Stimulated activated CD8-positive, alpha-beta memory T cell treated with anti-CD3 and anti-CD28 coated beads, Interleukin-12 subunit alpha, Interleukin-12 subunit beta, amount 100 ng/mL, for 24 hours (primary cell): ENCODE results near the gene CADPS.

Source experiments
- DNase-seq: peaks from one replicate; pipeline ENCODE4 v3.0.0-alpha.2; 2020; ENCODE audit errors: extremely low read depth

Gene CADPS

GRCh38 chr3:62874711-62875557 is at the start of gene CADPS:
CADPS (minus strand) TSS chr3:62875416; CDS start chr3:62875029, 387 bp downstream.
- no peak for DNase-seq

GRCh38 chr3:62923066-62923465 is 47.9 kb upstream of the CADPS start:
- DNase-seq: no peak

- DNase-seq: no peak
Measured at GRCh38 chr3:62922326-62922725, 47.1 kb upstream of the CADPS start.

DNA sequence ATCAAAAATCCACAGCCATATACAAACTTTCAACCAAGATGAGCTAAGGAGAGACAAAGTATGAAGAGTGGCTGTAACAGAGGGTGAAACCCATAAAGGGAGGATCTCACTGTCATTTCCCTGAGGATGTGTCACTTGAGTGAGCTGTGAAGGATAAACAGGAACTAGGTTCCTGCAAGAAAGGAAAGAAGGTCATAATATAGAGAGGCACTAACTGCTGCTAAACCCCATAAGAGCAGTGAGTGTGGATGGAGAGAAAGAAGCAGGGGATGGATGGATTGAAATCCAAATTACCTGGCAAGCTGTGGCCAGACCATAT is 45.2 kb upstream of the CADPS start:
- DNase-seq: no peak

- no peak for DNase-seq
Measured at GRCh38 chr3:62919784-62920465, 44.7 kb upstream of the CADPS start.

DNA sequence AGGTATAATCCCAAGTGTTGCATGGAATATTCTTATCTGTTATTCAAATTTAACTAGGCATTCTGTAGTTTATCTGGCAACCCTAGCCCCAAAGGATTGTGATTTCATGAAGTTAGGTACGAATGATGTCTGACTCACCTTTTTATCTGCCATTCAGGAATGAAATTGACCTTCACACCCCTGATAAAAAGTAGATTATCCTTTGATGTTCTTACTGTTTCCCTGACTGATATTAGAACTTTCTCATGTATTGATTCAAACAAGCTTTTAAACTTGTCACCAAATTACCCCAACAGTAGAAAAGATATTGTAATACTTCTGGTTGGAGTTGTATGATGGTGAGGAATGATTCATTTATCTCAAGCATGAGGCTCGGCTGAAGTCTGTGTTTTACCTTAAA is 43.6 kb upstream of the CADPS start:
- no peak for DNase-seq

DNA sequence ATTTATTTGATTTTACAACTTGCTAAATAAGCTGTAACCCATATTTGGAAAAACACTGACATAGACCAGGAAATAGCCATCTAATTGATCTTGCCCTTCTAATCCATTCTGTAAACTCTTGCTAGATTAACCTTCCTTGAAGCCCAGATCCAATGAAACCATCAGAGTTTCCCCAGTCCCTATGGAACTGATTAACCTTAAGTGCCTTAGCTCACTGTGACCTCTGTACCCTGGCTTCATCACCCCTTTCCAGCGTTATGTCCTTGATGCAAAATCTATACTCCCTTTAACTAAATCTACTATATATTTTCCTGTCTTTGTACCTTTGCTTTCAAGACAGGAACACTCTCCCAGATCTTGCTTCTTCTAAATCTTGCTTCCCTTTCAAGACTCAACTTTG is 42.9 kb upstream of the CADPS start:
- DNase-seq: no peak

DNA sequence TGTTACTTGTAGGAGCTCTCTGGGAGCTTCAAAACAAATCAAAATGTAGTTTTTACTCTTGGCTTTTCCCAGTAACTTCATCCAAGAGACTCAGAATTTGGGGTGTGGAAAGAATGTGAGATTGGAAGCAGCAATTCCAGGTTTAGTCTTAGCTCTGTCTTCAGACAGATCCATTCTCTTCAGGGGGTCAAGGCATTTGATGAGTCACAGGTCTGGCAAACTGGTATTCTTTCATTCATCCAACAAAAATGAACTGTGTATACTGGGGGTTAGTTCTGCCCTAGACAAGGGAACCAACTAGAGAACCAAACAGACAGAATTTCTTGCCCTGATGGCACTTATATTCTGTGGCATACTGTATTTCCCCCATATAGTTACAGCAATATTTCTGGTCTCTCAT is 36.3 kb upstream of the CADPS start:
- no peak for DNase-seq

GRCh38 chr3:62905331-62905730 is 30.1 kb upstream of the CADPS start:
- DNase-seq: no peak

DNA sequence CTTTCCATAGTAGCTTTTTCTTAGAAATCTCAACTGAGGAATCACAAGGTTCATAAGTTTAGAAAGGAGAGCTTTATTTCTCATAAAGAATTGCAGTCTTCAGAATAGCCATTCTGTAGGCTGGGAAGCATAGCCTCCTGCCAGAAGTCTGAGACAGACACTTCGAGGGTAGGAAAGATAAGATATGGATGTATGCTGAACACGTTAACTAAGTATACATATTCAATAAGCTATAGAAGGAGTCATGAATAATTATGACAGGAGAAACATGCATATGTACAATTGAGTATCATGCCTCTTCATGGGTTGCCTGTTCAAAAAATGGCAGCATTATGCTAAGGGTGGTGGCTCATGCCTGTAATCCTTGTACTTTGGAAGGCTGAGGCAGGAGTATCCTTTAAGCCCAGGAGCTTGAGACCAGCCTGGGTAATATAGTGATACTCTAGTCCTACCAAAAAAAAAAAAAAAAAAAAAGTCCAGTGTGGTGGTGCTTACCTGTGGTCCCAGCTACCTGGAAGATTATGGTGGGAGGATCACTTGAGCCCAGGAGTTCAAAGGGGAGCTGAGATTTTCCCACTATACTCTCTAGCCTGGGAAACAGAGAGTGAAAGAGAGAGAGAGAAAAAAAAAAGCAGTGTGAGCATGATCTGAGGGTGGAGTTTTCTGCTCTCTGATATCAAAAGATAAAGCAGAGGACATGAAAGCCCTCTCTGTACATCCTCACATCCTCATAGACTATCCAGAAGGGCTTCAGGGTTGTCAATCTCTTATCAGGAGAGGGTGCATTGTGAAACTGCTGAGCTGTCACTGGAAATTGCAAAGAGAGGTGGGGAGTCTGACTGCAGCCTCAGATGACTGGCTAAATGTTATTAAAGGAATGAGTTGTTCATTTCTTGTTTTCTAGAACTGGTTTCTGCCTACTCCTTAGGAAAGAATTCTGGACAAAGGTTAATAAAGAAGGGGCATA is 23.6 kb upstream of the CADPS start:
- no peak for DNase-seq

DNA sequence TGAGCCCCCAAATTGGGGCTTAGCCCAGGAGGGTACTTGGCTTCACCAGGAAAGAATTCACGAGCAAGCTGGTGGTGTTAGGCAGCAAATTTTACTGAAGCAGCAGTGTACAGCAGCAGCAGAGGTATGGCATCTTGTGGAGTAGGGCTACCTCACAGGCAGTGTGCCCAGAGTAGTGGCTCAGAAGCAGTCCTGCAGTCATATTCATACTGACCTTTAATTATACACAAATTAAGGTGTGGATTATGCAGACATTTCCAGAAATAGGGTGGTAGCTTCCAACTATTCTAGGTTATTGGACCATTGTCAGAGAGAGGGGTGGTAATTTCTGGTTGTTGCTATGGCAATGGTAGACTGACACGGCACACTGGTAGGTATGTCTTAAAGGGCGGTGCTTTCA is 20.7 kb upstream of the CADPS start:
- no peak for DNase-seq

GRCh38 chr3:62892951-62893350 is 17.7 kb upstream of the CADPS start:
- no peak for DNase-seq

DNA sequence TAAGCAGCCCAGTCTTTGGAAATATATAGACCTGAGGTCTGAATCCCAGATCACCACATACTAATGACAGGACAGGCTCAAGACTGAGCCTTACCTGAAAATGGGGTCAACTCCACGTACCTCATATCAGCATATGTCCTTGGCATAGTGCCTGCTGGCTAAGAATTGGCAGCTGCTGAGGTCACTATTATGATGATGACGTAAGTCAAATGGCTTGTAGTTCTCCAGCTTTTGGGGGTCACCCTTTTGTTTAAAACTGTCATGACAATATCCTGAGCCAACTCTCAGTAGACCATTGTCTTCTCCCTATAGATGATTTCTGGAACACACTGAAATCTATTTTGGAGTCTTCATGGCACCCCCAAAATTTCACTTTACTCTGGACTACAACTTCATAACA is 16.8 kb upstream of the CADPS start:
- no peak for DNase-seq

- no peak for DNase-seq
Measured at GRCh38 chr3:62888778-62889177, 13.6 kb upstream of the CADPS start.

DNA sequence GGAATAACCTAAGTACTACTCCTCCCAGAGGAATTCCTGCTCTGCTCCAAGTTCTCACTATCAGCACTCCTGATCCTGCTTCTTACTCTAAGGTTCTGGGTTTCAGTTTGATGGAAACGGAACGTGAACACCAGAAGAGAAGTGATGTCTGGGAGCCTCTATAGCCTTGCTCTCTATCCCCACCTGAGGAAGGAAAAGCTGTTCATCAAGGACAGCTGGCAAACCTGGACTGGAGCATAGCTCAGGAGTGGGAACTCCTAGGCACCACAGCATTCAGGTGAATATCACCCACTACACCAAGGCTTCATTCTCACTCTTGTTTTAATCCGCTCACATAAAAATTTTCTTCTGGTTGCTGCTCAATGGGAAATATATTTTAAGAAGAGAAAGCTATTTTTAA is 13.0 kb upstream of the CADPS start:
- no peak for DNase-seq

DNA sequence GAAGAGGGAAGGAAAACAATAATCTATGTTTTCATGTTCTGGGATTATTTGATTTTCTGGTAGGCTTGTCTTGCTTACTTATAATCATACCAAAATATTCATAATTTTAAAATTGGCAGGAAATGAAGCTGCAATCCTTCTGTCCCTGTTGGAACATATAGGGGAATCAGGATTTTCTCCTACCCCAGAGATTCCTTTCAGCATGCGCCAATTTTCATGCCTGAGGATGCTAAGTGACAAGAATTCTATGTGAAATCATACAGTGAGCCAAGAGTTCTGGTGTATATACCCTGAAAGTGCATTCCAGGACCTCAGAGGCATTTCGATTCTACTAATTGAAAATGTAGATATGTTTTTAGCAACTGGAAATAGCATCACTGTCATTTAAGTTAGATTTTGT is 9.9 kb upstream of the CADPS start:
- DNase-seq: no peak

GRCh38 chr3:62884096-62884870 is 9.1 kb upstream of the CADPS start:
- no peak for DNase-seq

DNA sequence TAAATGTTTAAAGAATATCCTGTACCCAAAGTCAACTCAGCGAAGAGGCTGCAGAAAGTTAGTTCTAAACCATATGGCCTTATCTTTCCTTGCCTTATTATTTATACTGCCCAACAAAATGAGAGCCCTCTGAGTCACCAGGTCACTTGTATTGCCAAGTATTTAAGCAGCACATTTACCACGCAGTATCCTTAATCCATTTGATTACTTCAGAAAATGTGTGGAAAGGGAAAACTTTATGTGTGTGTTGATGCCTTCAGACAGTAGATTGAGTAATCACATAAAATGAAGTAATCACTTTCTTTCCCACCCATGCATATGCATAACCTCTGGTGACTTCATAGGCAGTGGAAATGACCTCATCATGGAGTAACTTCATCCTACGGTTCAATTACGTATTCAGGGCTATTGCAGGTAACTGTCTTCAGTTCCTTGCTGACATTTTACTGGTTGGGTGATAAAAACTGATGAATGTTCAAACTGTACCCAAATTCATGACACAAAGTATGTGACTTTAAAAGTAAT is 7.5 kb upstream of the CADPS start:
- DNase-seq: no peak

GRCh38 chr3:62876064-62876463 is 848 bp upstream of the CADPS start:
- DNase-seq: no peak

DNA sequence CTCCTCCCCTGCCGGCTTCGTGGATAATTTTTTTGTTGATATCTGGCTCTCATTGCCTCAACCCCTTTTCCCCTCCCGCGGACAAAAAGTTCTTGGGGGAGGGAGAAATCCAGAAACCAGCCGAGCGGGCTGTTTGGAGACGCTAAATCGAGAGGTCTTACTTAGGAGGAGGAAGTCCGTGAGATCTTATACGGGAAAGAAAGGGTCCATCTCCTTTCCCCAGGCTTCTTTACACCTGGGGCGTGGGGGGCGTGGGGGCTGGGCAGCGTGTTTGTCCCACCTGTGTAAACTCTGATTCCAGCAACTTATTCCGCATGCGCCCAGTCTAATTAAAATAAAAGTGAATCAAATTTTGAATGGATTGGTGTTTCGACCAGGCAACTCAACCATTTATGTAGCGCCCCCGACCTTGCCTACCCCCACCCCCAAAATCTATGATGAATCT is 364 bp upstream of the CADPS start:
- DNase-seq: no peak
